Measurements from ENCODE around the gene CAMK4.
"Not testable (repeated sequence)": the region's sequence is repeated elsewhere in the genome, so short reads cannot be mapped to it uniquely, and the experiment has no call there.

The CAMK4 gene

GRCh38 chr5:111374380-111374779 is 150.2 kb downstream of the CAMK4 start:
- no peak for DNase-seq (ENCODE audit: extremely low read depth in 1 of 2, low read depth in 1 of 2)

- DNase-seq (ENCODE audit: extremely low read depth in 1 of 2, low read depth in 1 of 2) = no peak
Measured at GRCh38 chr5:111375645-111376044, 151.5 kb downstream of the CAMK4 start.

GRCh38 chr5:111377306-111377705 is 153.1 kb downstream of the CAMK4 start:
- no peak for DNase-seq (ENCODE audit: extremely low read depth in 1 of 2, low read depth in 1 of 2)

GRCh38 chr5:111379391-111379816 is 155.2 kb downstream of the CAMK4 start:
- DNase-seq (ENCODE audit: extremely low read depth in 1 of 2, low read depth in 1 of 2) = no peak

- DNase-seq (ENCODE audit: extremely low read depth in 1 of 2, low read depth in 1 of 2) = no peak
Measured at GRCh38 chr5:111383288-111383970, 159.2 kb downstream of the CAMK4 start.

- no peak for DNase-seq (ENCODE audit: extremely low read depth in 1 of 2, low read depth in 1 of 2)
Measured at GRCh38 chr5:111384220-111384619, 160.0 kb downstream of the CAMK4 start.

- DNase-seq (ENCODE audit: extremely low read depth in 1 of 2, low read depth in 1 of 2) = no peak
Measured at GRCh38 chr5:111385051-111385450, 160.9 kb downstream of the CAMK4 start.

GRCh38 chr5:111385970-111386831 is 162.0 kb downstream of the CAMK4 start:
- DNase-seq (ENCODE audit: extremely low read depth in 1 of 2, low read depth in 1 of 2) = no peak

GRCh38 chr5:111386832-111387162 is 162.6 kb downstream of the CAMK4 start:
- no peak for DNase-seq (ENCODE audit: extremely low read depth in 1 of 2, low read depth in 1 of 2)

- DNase-seq (ENCODE audit: extremely low read depth in 1 of 2, low read depth in 1 of 2) = no peak
Measured at GRCh38 chr5:111387361-111387760, 163.2 kb downstream of the CAMK4 start.

- no peak for DNase-seq (ENCODE audit: extremely low read depth in 1 of 2, low read depth in 1 of 2)
Measured at GRCh38 chr5:111389390-111390082, 165.4 kb downstream of the CAMK4 start.

- no peak for DNase-seq (ENCODE audit: extremely low read depth in 1 of 2, low read depth in 1 of 2)
Measured at GRCh38 chr5:111392181-111392580, 168.0 kb downstream of the CAMK4 start.

GRCh38 chr5:111394586-111394985 is 170.4 kb downstream of the CAMK4 start:
- DNase-seq (ENCODE audit: extremely low read depth in 1 of 2, low read depth in 1 of 2) = no peak

- DNase-seq (ENCODE audit: extremely low read depth in 1 of 2, low read depth in 1 of 2) = no peak
Measured at GRCh38 chr5:111398013-111398412, 173.8 kb downstream of the CAMK4 start.

- DNase-seq (ENCODE audit: extremely low read depth in 1 of 2, low read depth in 1 of 2) = no peak
Measured at GRCh38 chr5:111399113-111399512, 174.9 kb downstream of the CAMK4 start.

- no peak for DNase-seq (ENCODE audit: extremely low read depth in 1 of 2, low read depth in 1 of 2)
Measured at GRCh38 chr5:111401906-111402305, 177.7 kb downstream of the CAMK4 start.

GRCh38 chr5:111404270-111404769 is 180.1 kb downstream of the CAMK4 start:
- DNase-seq (ENCODE audit: extremely low read depth in 1 of 2, low read depth in 1 of 2) = no peak

- DNase-seq (ENCODE audit: extremely low read depth in 1 of 2, low read depth in 1 of 2) = no peak
Measured at GRCh38 chr5:111407562-111407961, 183.4 kb downstream of the CAMK4 start.

- DNase-seq (ENCODE audit: extremely low read depth in 1 of 2, low read depth in 1 of 2) = no peak
Measured at GRCh38 chr5:111408817-111409216, 184.6 kb downstream of the CAMK4 start.

GRCh38 chr5:111409266-111409665 is 185.1 kb downstream of the CAMK4 start:
- not testable (repeated sequence) for DNase-seq (ENCODE audit: extremely low read depth in 1 of 2, low read depth in 1 of 2)

GRCh38 chr5:111410067-111410466 is 185.9 kb downstream of the CAMK4 start:
- DNase-seq (ENCODE audit: extremely low read depth in 1 of 2, low read depth in 1 of 2) = not testable (repeated sequence)

Measured in activated CD8-positive, alpha-beta memory T cell treated with anti-CD3 and anti-CD28 coated beads for 1 hour (primary cell).